Psoas muscle (tissue), 8 donors: ENCODE data around the gene MPZL3. TPM values are rescaled to one million over a fixed set of nuclear protein-coding genes. Genes with fewer than 3 reads are reported as not detected.

Experiments
- ATAC-seq, 4 donors: fragments of 200-7000 bp; cut with Tn5 transposase; one replicate each; pipeline ENCODE4 v1.9.1; 2020; ENCODE audit warnings: moderate library complexity in 3 of 4, mild to moderate bottlenecking in 2 of 4
- DNase-seq, 2 donors: peaks; one replicate each; pipeline ENCODE4 v3.0.0-alpha.2; 2020
- H3K27ac ChIP-seq: fragments of 200-600 bp; one replicate; pipeline ENCODE4 v1.8.0; 2022
- H3K27me3 ChIP-seq, 3 donors: fragments of 200-600 bp in 1 of 3; one replicate each; pipeline versions ENCODE4 v1.6.1 to v1.8.0; 2013 to 2022; ENCODE audit warnings: low read length in 2 of 3, mild to moderate bottlenecking in 2 of 3, moderate library complexity in 1 of 3; ENCODE audit not compliant: insufficient read depth in 3 of 3
- H3K36me3 ChIP-seq, 2 donors: fragments of 200-600 bp in 1 of 2; one replicate each; pipeline versions ENCODE4 v1.6.1 to v1.8.0; 2013 to 2022; ENCODE audit warnings: low read depth in 1 of 2, mild to moderate bottlenecking in 1 of 2, moderate library complexity in 1 of 2; ENCODE audit not compliant: insufficient read depth in 1 of 2
- H3K4me1 ChIP-seq: fragments of 200-600 bp; one replicate; pipeline ENCODE4 v1.8.0; 2022
- H3K4me3 ChIP-seq: fragments of 200-600 bp; one replicate; pipeline ENCODE4 v1.8.0; 2022; ENCODE audit warnings: mild to moderate bottlenecking
- H3K9me3 ChIP-seq: fragments of 200-600 bp; one replicate; pipeline ENCODE4 v1.8.0; 2022
- CTCF ChIP-seq: fragments of 200-600 bp; IDR thresholded peaks from one replicate; pipeline ENCODE4 v1.8.0; 2022; ENCODE audit warnings: antibody characterized with exemption
- WGBS, 3 donors: extraction: QIAGEN DNeasy Blood & Tissue Kit; methylation state at CpG; one replicate each; pipeline versions ENCODE4 v1.1.6 to v1.1.7; 2013; 5-methylcytosine and 5-hydroxymethylcytosine counted together
- intact Hi-C, 2 donors: fragments of 100-400 bp; cut with DNase I; formaldehyde crosslinking; loops; one replicate each; pipeline versions ENCODE4 v1.11.0 to v1.14.2; 2022
- polyA plus RNA-seq, 3 donors: library from polyadenylated mRNA; stranded (reverse); fragments of 200-250 nt; gene quantifications; one replicate each; pipeline ENCODE4 v1.2.3, GENCODE V29; 2013
- total RNA-seq, 4 donors: library from RNA; stranded (reverse); fragmentation: NEBNext Ultra II Directional in 2 of 4; extraction: Animal tissue kit (Norgen Biotek cat#: 25700) in 2 of 4; gene quantifications; one replicate each; pipeline versions ENCODE4 v1.2.1 to v1.2.4, GENCODE V29; 2021 to 2023
- donor health status: healthy with polysubstance abuse.
- donor health status: DM: no; HTN: no; CAD: no; lungs with moderate emphysema.
- donor health status: Bipolar disorder and iron deficiency.
- donor health status: healthy.
- donor health status: DM: yes; HTN: yes; CAD: no.
- donor health status: DM: no; HTN: no; CAD: no.
- donor health status: DM: no; HTN: no; CAD: no.
- donor health status: DM: yes; HTN: yes; CAD: no.

MPZL3 gene
- total and polyA plus RNA-seq, 7 donors, result 0.07 to 0.97 (median 0.22) TPM

- TF ChIP-seq CTCF, result no peak
- no peak for ATAC-seq
- intact Hi-C loops, result loop anchor here in 1 of 2 donors (10.0 kb wide), 2 partner anchors 51 to 191 kb away; partner anchors contain the start of genes CD3D and CD3G
- H3K27ac ChIP-seq, result no peak overlapping the region
- peaks cover 0 to 3% (median 0%) of the 10 kb centered on the region in 3 donors for H3K27me3 ChIP-seq
- H3K9me3 ChIP-seq, result no peaks in the 10 kb centered on the region
- 89 to 90% (median 90%) methylated on average over 2 of the region's 2 CpGs for WGBS, 3 donors
- H3K4me3 ChIP-seq, result no peak overlapping the region
- no peak for DNase-seq
- H3K4me1 ChIP-seq, result no peaks in the 10 kb centered on the region
- no peaks in the 10 kb centered on the region for H3K36me3 ChIP-seq
Measured at GRCh38 chr11:118294053-118294452, 41.9 kb upstream of the MPZL3 start.

- ATAC-seq (no peak), DNase-seq (no peak)
- 75 to 78% (median 77%) methylated on average over 9 of the region's 9 CpGs for WGBS, 3 donors
- no peak overlapping the region for H3K4me3 ChIP-seq
- intact Hi-C loops, result loop anchor here in 1 of 2 donors (10.0 kb wide), 2 partner anchors 53 to 193 kb away; partner anchors contain the start of genes CD3D and CD3G
- peaks cover 0 to 3% (median 0%) of the 10 kb centered on the region in 3 donors for H3K27me3 ChIP-seq
- H3K4me1 ChIP-seq, result no peaks in the 10 kb centered on the region
- H3K36me3 ChIP-seq, result no peaks in the 10 kb centered on the region
- no peaks in the 10 kb centered on the region for H3K9me3 ChIP-seq
- no peak overlapping the region for H3K27ac ChIP-seq
- TF ChIP-seq CTCF, result no peak
Measured at GRCh38 chr11:118291477-118292135, 39.4 kb upstream of the MPZL3 start.

GRCh38 chr11:118290923-118291322, 38.8 kb upstream of the MPZL3 start:
- no peak for DNase-seq

GRCh38 chr11:118289401-118289800, 37.2 kb upstream of the MPZL3 start:
- Histone ChIP-seq H3K27me3 (peaks cover 0 to 3% (median 0%) of the 10 kb centered on the region in 3 donors), H3K27ac (no peak overlapping the region), H3K4me1 (no peaks in the 10 kb centered on the region), H3K9me3 (no peaks in the 10 kb centered on the region), H3K4me3 (no peak overlapping the region), H3K36me3 (no peaks in the 10 kb centered on the region)
- no peak for TF ChIP-seq CTCF
- no peak for DNase-seq
- intact Hi-C loops, result loop anchor here in 1 of 2 donors (10.0 kb wide), 1 partner anchor 85 kb away; no protein-coding TSS in a partner anchor
- no peak for ATAC-seq

More at GRCh38 chr11:118290923-118291322, 38.8 kb upstream of the MPZL3 start:
- TF ChIP-seq CTCF, result peak; percentile 10
- peak in 1 of 4 donors; percentile 24 for ATAC-seq
- Histone ChIP-seq H3K4me3 (no peak overlapping the region), H3K4me1 (no peaks in the 10 kb centered on the region), H3K27ac (no peak overlapping the region), H3K9me3 (no peaks in the 10 kb centered on the region), H3K27me3 (peaks cover 0 to 3% (median 0%) of the 10 kb centered on the region in 3 donors), H3K36me3 (no peaks in the 10 kb centered on the region)
- 28 to 36% (median 29%) methylated on average over 9 of the region's 9 CpGs for WGBS, 3 donors
- intact Hi-C loops, result loop anchor here in 1 of 2 donors (10.0 kb wide), 2 partner anchors 54 to 194 kb away; partner anchors contain the start of genes CD3D and CD3G
